ENCODE data around the gene COL5A1.

The COL5A1 gene

GRCh38 chr9:134835987-134836386 is 194.4 kb downstream of the COL5A1 start:
- Mint-ChIP-seq H3K27ac (ENCODE audit: low read depth) (no peak overlapping the region), H3K9me3 (no peaks in the 10 kb centered on the region), H3K27me3 (no peaks in the 10 kb centered on the region), H3K4me1 (no peaks in the 10 kb centered on the region), H3K4me3 (no peak overlapping the region), H3K36me3 (ENCODE audit: insufficient read depth) (no peaks in the 10 kb centered on the region)
- no peak for DNase-seq (ENCODE audit: low spot score in 2 of 2)
- ATAC-seq (replicated peaks; ENCODE audit: extremely low read depth, poor library complexity, severe bottlenecking), result no peak

GRCh38 chr9:134836406-134836970 is 194.9 kb downstream of the COL5A1 start:
- H3K9me3 Mint-ChIP-seq, result no peaks in the 10 kb centered on the region
- H3K4me3 Mint-ChIP-seq, result no peak overlapping the region
- no peaks in the 10 kb centered on the region for H3K27me3 Mint-ChIP-seq
- no peak overlapping the region for H3K27ac Mint-ChIP-seq (ENCODE audit: low read depth)
- H3K4me1 Mint-ChIP-seq, result no peaks in the 10 kb centered on the region
- DNase-seq (ENCODE audit: low spot score in 2 of 2) (no peak), ATAC-seq (replicated peaks; ENCODE audit: extremely low read depth, poor library complexity, severe bottlenecking) (no peak)
- H3K36me3 Mint-ChIP-seq (ENCODE audit: insufficient read depth), result no peaks in the 10 kb centered on the region

GRCh38 chr9:134837529-134837928 is 195.9 kb downstream of the COL5A1 start:
- H3K36me3 Mint-ChIP-seq (ENCODE audit: insufficient read depth), result no peaks in the 10 kb centered on the region
- H3K4me1 Mint-ChIP-seq, result no peaks in the 10 kb centered on the region
- H3K4me3 Mint-ChIP-seq, result no peak overlapping the region
- no peak overlapping the region for H3K27ac Mint-ChIP-seq (ENCODE audit: low read depth)
- no peaks in the 10 kb centered on the region for H3K9me3 Mint-ChIP-seq
- DNase-seq (ENCODE audit: low spot score in 2 of 2) (no peak), ATAC-seq (replicated peaks; ENCODE audit: extremely low read depth, poor library complexity, severe bottlenecking) (no peak)
- H3K27me3 Mint-ChIP-seq, result no peaks in the 10 kb centered on the region

- Mint-ChIP-seq H3K27me3 (no peaks in the 10 kb centered on the region), H3K36me3 (ENCODE audit: insufficient read depth) (no peaks in the 10 kb centered on the region), H3K4me3 (no peak overlapping the region), H3K9me3 (no peaks in the 10 kb centered on the region), H3K4me1 (no peaks in the 10 kb centered on the region), H3K27ac (ENCODE audit: low read depth) (no peak overlapping the region)
- ATAC-seq (replicated peaks; ENCODE audit: extremely low read depth, poor library complexity, severe bottlenecking), result no peak
- no peak for DNase-seq (ENCODE audit: low spot score in 2 of 2)
These were observed 197.2 kb downstream of the COL5A1 start for GRCh38 chr9:134838651-134839454.

- Mint-ChIP-seq H3K27me3 (no peaks in the 10 kb centered on the region), H3K27ac (ENCODE audit: low read depth) (no peak overlapping the region), H3K4me3 (no peak overlapping the region), H3K4me1 (no peaks in the 10 kb centered on the region), H3K9me3 (no peaks in the 10 kb centered on the region), H3K36me3 (ENCODE audit: insufficient read depth) (no peaks in the 10 kb centered on the region)
- ATAC-seq (replicated peaks; ENCODE audit: extremely low read depth, poor library complexity, severe bottlenecking) (no peak), DNase-seq (ENCODE audit: low spot score in 2 of 2) (no peak)
These were observed 198.0 kb downstream of the COL5A1 start for GRCh38 chr9:134839455-134840125.

- DNase-seq (ENCODE audit: low spot score in 2 of 2) (no peak), ATAC-seq (replicated peaks; ENCODE audit: extremely low read depth, poor library complexity, severe bottlenecking) (no peak)
- Mint-ChIP-seq H3K27me3 (no peaks in the 10 kb centered on the region), H3K27ac (ENCODE audit: low read depth) (no peak overlapping the region), H3K9me3 (no peaks in the 10 kb centered on the region), H3K36me3 (ENCODE audit: insufficient read depth) (no peaks in the 10 kb centered on the region), H3K4me1 (no peaks in the 10 kb centered on the region), H3K4me3 (no peak overlapping the region)
These were observed 198.9 kb downstream of the COL5A1 start for GRCh38 chr9:134840511-134840910.

DNA sequence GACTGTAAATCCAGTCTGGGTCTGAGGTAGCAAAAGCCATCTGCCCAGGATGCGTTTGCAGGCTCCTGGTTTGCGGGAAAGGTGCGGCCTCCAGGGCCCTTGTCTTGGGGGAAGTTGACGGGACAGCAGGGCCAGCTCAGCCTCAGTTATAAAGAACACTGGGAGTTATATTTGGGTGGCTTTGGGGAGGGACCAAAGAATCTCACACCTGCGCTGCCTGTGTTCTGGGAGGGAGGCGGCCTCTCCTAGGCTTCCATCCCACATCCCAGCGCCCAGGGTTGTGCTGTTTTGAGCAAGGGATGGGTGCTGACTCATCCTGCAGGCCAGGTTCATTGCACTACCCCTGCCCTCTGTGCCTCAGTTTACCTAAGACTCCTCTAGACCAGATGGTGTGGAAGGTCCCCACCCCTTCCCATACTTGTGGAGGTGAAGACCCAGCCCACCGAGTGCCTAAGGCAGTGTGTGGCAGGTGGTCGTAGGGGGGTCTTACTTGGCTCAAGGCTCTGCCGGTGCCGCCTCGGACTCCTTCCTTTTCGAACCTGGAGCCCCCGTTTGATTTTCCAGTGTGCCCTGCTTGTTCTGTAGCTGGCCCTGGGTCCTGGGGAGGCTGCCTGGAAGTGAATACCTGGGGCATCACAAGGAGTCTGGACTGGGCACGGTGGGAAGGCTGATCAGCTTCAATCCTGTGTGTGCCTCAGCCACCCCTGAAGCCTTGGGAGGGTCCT is 199.7 kb downstream of the COL5A1 start:
- ATAC-seq (replicated peaks; ENCODE audit: extremely low read depth, poor library complexity, severe bottlenecking) (no peak), DNase-seq (ENCODE audit: low spot score in 2 of 2) (no peak)
- Mint-ChIP-seq H3K27me3 (no peaks in the 10 kb centered on the region), H3K4me1 (no peaks in the 10 kb centered on the region), H3K4me3 (no peak overlapping the region), H3K36me3 (ENCODE audit: insufficient read depth) (no peaks in the 10 kb centered on the region), H3K9me3 (no peaks in the 10 kb centered on the region), H3K27ac (ENCODE audit: low read depth) (no peak overlapping the region)

DNA sequence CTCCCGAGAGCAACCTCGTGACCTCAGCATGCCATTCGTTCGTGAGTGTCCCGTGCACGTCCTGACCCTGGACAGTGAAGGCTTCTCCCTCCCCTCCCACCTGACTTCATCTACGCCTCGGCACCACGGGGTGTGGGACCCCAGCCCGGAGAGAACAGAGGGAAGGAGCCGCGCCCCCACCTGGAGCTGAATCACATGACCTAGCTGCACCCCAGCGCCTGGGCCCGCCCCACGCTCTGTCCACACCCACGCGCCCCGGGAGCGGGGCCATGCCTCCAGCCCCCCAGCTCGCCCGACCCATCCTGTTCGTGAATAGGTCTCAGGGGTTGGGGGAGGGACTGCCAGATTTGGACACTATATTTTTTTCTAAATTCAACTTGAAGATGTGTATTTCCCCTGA is 200.7 kb downstream of the COL5A1 start:
- Mint-ChIP-seq H3K9me3 (no peaks in the 10 kb centered on the region), H3K36me3 (ENCODE audit: insufficient read depth) (no peaks in the 10 kb centered on the region), H3K4me1 (no peaks in the 10 kb centered on the region), H3K4me3 (no peak overlapping the region), H3K27ac (ENCODE audit: low read depth) (no peak overlapping the region), H3K27me3 (no peaks in the 10 kb centered on the region)
- ATAC-seq (replicated peaks; ENCODE audit: extremely low read depth, poor library complexity, severe bottlenecking) (no peak), DNase-seq (ENCODE audit: low spot score in 2 of 2) (no peak)

- no peaks in the 10 kb centered on the region for H3K9me3 Mint-ChIP-seq
- H3K36me3 Mint-ChIP-seq (ENCODE audit: insufficient read depth), result peaks cover 1% of the 10 kb centered on the region
- no peaks in the 10 kb centered on the region for H3K27me3 Mint-ChIP-seq
- no peak overlapping the region for H3K27ac Mint-ChIP-seq (ENCODE audit: low read depth)
- no peak for DNase-seq (ENCODE audit: low spot score in 2 of 2)
- no peaks in the 10 kb centered on the region for H3K4me1 Mint-ChIP-seq
- H3K4me3 Mint-ChIP-seq, result no peak overlapping the region
- no peak for ATAC-seq (replicated peaks; ENCODE audit: extremely low read depth, poor library complexity, severe bottlenecking)
These were observed 202.1 kb downstream of the COL5A1 start for GRCh38 chr9:134843740-134844139.

GRCh38 chr9:134844821-134845220 is 203.2 kb downstream of the COL5A1 start:
- H3K9me3 Mint-ChIP-seq, result no peaks in the 10 kb centered on the region
- no peak for DNase-seq (ENCODE audit: low spot score in 2 of 2)
- ATAC-seq (replicated peaks; ENCODE audit: extremely low read depth, poor library complexity, severe bottlenecking), result no peak
- no peaks in the 10 kb centered on the region for H3K27me3 Mint-ChIP-seq
- H3K36me3 Mint-ChIP-seq (ENCODE audit: insufficient read depth), result peaks cover 1% of the 10 kb centered on the region
- H3K27ac Mint-ChIP-seq (ENCODE audit: low read depth), result no peak overlapping the region
- no peak overlapping the region for H3K4me3 Mint-ChIP-seq
- no peaks in the 10 kb centered on the region for H3K4me1 Mint-ChIP-seq

- Mint-ChIP-seq H3K4me1 (no peaks in the 10 kb centered on the region), H3K27ac (ENCODE audit: low read depth) (no peak overlapping the region), H3K27me3 (no peaks in the 10 kb centered on the region), H3K4me3 (no peak overlapping the region), H3K36me3 (ENCODE audit: insufficient read depth) (peaks cover 1% of the 10 kb centered on the region), H3K9me3 (no peaks in the 10 kb centered on the region)
- DNase-seq (ENCODE audit: low spot score in 2 of 2) (no peak), ATAC-seq (replicated peaks; ENCODE audit: extremely low read depth, poor library complexity, severe bottlenecking) (no peak)
These were observed 204.6 kb downstream of the COL5A1 start for GRCh38 chr9:134846187-134846586.

- no peak overlapping the region for H3K27ac Mint-ChIP-seq (ENCODE audit: low read depth)
- H3K4me3 Mint-ChIP-seq, result no peak overlapping the region
- H3K9me3 Mint-ChIP-seq, result no peaks in the 10 kb centered on the region
- H3K4me1 Mint-ChIP-seq, result no peaks in the 10 kb centered on the region
- H3K27me3 Mint-ChIP-seq, result no peaks in the 10 kb centered on the region
- no peak for ATAC-seq (replicated peaks; ENCODE audit: extremely low read depth, poor library complexity, severe bottlenecking)
- DNase-seq (ENCODE audit: low spot score in 2 of 2), result no peak
- H3K36me3 Mint-ChIP-seq (ENCODE audit: insufficient read depth), result peaks cover 1% of the 10 kb centered on the region
These were observed 205.1 kb downstream of the COL5A1 start for GRCh38 chr9:134846699-134847098.

All from central memory CD8-positive, alpha-beta T cell (primary cell).